ENCODE measurements around the gene NECAB3.
A peak's percentile ranks its signal among the peaks of the same experiment; 100 is the strongest.

NECAB3 gene

GRCh38 chr20:33696448-33696847 lies 22.2 kb upstream of the NECAB3 start:
- no peak for DNase-seq

GRCh38 chr20:33694639-33695012 lies 20.4 kb upstream of the NECAB3 start:
- DNase-seq: no peak

- no peak for DNase-seq
These were observed 19.8 kb upstream of the NECAB3 start for GRCh38 chr20:33693741-33694638.

- DNase-seq: no peak
These were observed 19.1 kb upstream of the NECAB3 start for GRCh38 chr20:33693289-33693688.

GRCh38 chr20:33689973-33690372 lies 15.7 kb upstream of the NECAB3 start:
- peak; percentile 44 for DNase-seq

- no peak for DNase-seq
These were observed 15.3 kb upstream of the NECAB3 start for GRCh38 chr20:33689493-33689892.

GRCh38 chr20:33688938-33689424 lies 14.8 kb upstream of the NECAB3 start:
- no peak for DNase-seq

- DNase-seq: no peak
These were observed 14.0 kb upstream of the NECAB3 start for GRCh38 chr20:33687993-33688937.

GRCh38 chr20:33687370-33687915 lies 13.2 kb upstream of the NECAB3 start:
- DNase-seq: no peak

GRCh38 chr20:33686984-33687366 lies 12.7 kb upstream of the NECAB3 start:
- no peak for DNase-seq

- peak; percentile 96 for DNase-seq
These were observed 12.1 kb upstream of the NECAB3 start, which contains the start of gene E2F1 for GRCh38 chr20:33686100-33686983. E2F1 (minus strand) TSS chr20:33686385; CDS start chr20:33686264, 121 bp downstream.

GRCh38 chr20:33685328-33686099 lies 11.3 kb upstream of the NECAB3 start:
- peak; percentile 60 for DNase-seq

- DNase-seq: no peak
These were observed 10.5 kb upstream of the NECAB3 start for GRCh38 chr20:33684533-33685327.

GRCh38 chr20:33681728-33682353 lies 7.6 kb upstream of the NECAB3 start:
- no peak for DNase-seq

GRCh38 chr20:33681288-33681687 lies 7.1 kb upstream of the NECAB3 start:
- no peak for DNase-seq

- DNase-seq: no peak
These were observed 6.5 kb upstream of the NECAB3 start for GRCh38 chr20:33680686-33681085.

GRCh38 chr20:33679758-33680485 lies 5.7 kb upstream of the NECAB3 start:
- DNase-seq: peak; percentile 45

GRCh38 chr20:33677991-33678702 lies 3.9 kb upstream of the NECAB3 start:
- no peak for DNase-seq

All from activated naive CD4-positive, alpha-beta T cell treated with Interleukin-2 at 50 U/mL for 16 hours (primary cell).